ENCODE measurements around the gene PLS3. TPM values are rescaled to one million over a fixed set of nuclear protein-coding genes. Genes with fewer than 3 reads are reported as not detected.

The PLS3 gene
- total RNA-seq = 10 to 100 TPM; 11.0 to 23.1 (median 13.1) TPM

- Histone ChIP-seq H3K36me3 (no peaks in the 10 kb centered on the region), H3K27ac (peak within 1 kb of the TSS; percentile 43 to 84 (median 64)), H3K9me3 (no peaks in the 10 kb centered on the region), H3K27me3 (no peaks in the 10 kb centered on the region), H3K4me1 (no peaks in the 10 kb centered on the region), H3K4me3 (peak within 1 kb of the TSS; percentile 30 to 66 (median 48))
- DNase-seq = peak in 2 of 3 donors; percentile 66 to 77
- TF ChIP-seq POLR2A (IDR thresholded peaks at IDR 0.05) (peak in 1 of 2 donors; percentile 34), CTCF (IDR thresholded peaks at IDR 0.05) (no peak)
These were observed at the start of gene PLS3 for GRCh38 chrX:115560978-115561604. Gene PLS3, plus strand, starts transcription at chrX:115561174. Its CDS starts 49,077 bp downstream, at chrX:115610251.

- H3K27ac ChIP-seq = no peak overlapping the region
- no peaks in the 10 kb centered on the region for H3K27me3 ChIP-seq
- no peaks in the 10 kb centered on the region for H3K4me1 ChIP-seq
- no peak overlapping the region for H3K4me3 ChIP-seq
- H3K9me3 ChIP-seq = no peaks in the 10 kb centered on the region
- no peak for TF ChIP-seq POLR2A (IDR thresholded peaks at IDR 0.05)
- TF ChIP-seq CTCF (IDR thresholded peaks at IDR 0.05) = no peak
- DNase-seq = no peak
- no peaks in the 10 kb centered on the region for H3K36me3 ChIP-seq
These were observed 42.9 kb upstream of the PLS3 start for GRCh38 chrX:115518113-115518512.

- DNase-seq = no peak
- no peaks in the 10 kb centered on the region for H3K27me3 ChIP-seq
These were observed 39.2 kb upstream of the PLS3 start for GRCh38 chrX:115521741-115522140.

GRCh38 chrX:115522952-115523351 is 38.0 kb upstream of the PLS3 start:
- Histone ChIP-seq H3K36me3 (no peaks in the 10 kb centered on the region), H3K9me3 (no peaks in the 10 kb centered on the region), H3K4me1 (no peaks in the 10 kb centered on the region), H3K27me3 (no peaks in the 10 kb centered on the region), H3K27ac (no peak overlapping the region), H3K4me3 (no peak overlapping the region)
- TF ChIP-seq POLR2A (IDR thresholded peaks at IDR 0.05) = no peak
- no peak for TF ChIP-seq CTCF (IDR thresholded peaks at IDR 0.05)
- DNase-seq = no peak

More at GRCh38 chrX:115521741-115522140, 39.2 kb upstream of the PLS3 start:
- no peak for TF ChIP-seq POLR2A (IDR thresholded peaks at IDR 0.05)
- no peak overlapping the region for H3K4me3 ChIP-seq
- no peak overlapping the region for H3K27ac ChIP-seq
- H3K9me3 ChIP-seq = no peaks in the 10 kb centered on the region
- H3K36me3 ChIP-seq = no peaks in the 10 kb centered on the region
- no peaks in the 10 kb centered on the region for H3K4me1 ChIP-seq

GRCh38 chrX:115525486-115525885 is 35.5 kb upstream of the PLS3 start:
- Histone ChIP-seq H3K4me3 (no peak overlapping the region), H3K27ac (no peak overlapping the region), H3K4me1 (no peaks in the 10 kb centered on the region), H3K9me3 (no peaks in the 10 kb centered on the region), H3K27me3 (no peaks in the 10 kb centered on the region), H3K36me3 (no peaks in the 10 kb centered on the region)
- no peak for TF ChIP-seq POLR2A (IDR thresholded peaks at IDR 0.05)
- DNase-seq = no peak

GRCh38 chrX:115531818-115532403 is 29.1 kb upstream of the PLS3 start:
- Histone ChIP-seq H3K36me3 (no peaks in the 10 kb centered on the region), H3K9me3 (no peaks in the 10 kb centered on the region), H3K4me1 (no peaks in the 10 kb centered on the region), H3K4me3 (no peak overlapping the region), H3K27ac (no peak overlapping the region), H3K27me3 (no peaks in the 10 kb centered on the region)
- TF ChIP-seq CTCF (IDR thresholded peaks at IDR 0.05) (no peak), POLR2A (IDR thresholded peaks at IDR 0.05) (no peak)
- DNase-seq = no peak
